HG02973 (cell line): ENCODE measurements around the gene SLC39A11.
"Not testable (repeated sequence)": the region's sequence is repeated elsewhere in the genome, so short reads cannot be mapped to it uniquely, and the experiment has no call there.

ENCODE experiments used
- ATAC-seq: cut with Tn5 transposase; IDR thresholded peaks from one replicate; pipeline ENCODE4 v1.9.1; 2021; ENCODE audit warnings: moderate library complexity; ENCODE audit not compliant: unreplicated experiment

Gene SLC39A11

DNA sequence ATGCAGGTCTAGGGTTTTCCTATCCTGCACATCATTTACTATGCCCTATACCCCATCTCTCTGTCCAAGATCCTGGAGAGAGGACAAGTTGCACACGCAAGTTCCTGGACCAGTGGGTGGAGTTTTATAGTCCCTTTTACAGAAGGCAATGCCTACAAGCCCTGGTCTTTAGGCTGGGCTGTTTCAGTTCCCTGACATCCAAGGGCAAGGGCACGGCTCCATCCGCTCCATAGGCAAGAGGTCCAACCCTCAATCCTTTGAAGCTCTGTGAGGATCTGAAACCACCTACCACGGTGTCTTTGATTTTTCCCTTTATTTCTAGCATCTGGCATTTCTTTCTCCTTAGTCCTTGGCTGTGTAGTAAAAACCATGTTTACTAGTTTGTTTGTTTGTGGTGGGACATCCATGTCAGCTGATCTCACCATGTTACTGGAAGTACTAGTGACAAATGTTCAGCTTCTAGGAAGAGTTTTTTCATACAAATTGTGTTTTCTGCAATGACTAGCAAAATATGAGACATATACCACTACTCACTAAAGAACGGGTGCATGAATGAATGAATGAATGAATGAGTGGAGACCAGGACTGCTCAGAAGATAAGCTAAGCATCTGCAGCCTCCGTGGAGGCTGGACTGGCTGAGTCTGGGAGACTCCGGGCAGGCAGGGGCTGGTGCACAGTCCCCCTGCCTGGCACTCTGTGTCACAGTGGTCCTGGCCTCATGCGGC, 359.4 kb downstream of the SLC39A11 start:
- ATAC-seq, result no peak

DNA sequence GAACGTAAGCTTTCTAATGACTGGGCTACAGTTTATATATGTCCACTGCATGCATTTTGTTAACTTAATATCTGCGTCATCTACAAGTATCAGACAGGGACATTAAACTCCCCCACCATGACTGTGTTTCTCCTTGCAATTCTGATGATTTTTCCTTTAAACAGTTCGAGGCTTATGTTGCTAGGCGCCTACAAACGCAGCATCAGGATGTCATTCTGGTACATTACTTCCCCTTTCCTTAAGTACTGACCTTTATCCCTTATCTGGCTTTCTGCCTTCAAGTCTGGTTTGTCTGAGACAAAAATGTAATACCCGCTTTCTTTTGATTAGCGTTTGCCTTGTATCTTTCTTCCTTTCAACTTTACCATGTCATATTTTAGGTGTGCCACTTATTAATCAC, 362.4 kb downstream of the SLC39A11 start:
- no peak for ATAC-seq

DNA sequence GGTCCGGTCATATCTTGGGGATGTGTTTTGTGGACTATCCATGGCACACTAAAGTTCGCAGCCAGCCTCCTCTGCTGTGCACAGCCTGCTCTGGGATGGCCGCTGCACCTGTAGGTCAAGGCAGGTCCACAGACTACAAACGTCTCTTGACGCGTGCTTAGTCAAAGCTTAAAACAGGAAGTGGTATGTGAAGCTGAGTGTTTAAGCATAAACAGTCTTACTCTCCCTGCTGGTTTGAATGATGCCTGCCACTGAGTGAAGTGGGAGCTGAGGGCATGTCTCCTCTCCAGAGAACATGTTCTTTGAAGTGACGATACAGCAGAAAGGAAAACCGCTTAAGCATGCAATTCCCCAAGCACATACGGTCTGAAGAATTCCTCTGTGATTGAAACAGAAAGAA, 365.6 kb downstream of the SLC39A11 start:
- ATAC-seq, result peak; percentile 93

DNA sequence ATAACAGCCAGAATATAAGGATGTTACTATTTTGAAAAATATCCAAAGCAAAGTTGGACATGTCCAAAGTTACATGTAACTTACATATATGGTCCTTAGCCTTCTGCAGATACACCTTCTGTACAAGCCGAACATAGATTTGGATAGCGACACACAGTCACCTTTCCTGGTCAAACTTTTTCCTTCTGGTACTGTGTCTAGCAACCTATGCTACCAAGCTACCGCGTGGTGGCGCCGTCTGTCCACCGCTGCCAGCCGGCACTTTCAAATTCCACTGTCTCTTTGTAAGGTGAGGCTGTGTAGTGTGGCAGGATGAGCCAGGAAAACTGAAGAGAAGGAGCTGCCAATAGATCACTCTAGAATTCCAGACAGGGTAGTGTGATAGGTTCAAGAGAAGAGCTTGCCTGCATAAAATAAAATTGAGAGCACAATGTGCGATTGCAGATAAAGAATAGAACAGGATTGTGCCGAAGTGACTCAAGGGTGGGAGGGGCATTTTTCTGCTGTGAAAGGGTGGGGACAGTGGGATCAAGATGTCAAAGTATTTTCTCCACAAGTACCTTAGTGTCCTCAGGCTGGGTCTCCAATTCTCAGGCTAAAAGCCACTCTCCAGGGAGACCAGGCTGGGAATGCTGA, 366.9 kb downstream of the SLC39A11 start:
- no peak for ATAC-seq

DNA sequence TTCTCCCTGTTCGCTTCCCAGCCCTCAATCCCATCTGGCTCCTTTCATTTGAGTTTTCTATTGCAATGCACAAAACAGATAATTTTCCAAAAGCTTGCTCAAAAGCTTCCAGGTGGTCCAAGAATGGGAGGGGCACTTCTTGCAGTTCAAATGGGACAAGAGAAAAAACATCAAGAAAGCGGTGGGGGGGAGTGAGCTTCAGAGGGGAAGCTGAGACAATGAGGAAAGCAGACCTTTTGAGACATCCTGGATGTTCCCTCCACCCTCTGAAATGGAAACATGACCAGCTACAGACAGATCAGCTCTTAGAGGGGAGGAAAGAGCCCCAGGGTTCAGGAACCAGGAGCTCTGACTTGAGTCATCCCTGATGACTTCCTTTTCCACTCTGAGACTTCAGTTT, 368.2 kb downstream of the SLC39A11 start:
- no peak for ATAC-seq

DNA sequence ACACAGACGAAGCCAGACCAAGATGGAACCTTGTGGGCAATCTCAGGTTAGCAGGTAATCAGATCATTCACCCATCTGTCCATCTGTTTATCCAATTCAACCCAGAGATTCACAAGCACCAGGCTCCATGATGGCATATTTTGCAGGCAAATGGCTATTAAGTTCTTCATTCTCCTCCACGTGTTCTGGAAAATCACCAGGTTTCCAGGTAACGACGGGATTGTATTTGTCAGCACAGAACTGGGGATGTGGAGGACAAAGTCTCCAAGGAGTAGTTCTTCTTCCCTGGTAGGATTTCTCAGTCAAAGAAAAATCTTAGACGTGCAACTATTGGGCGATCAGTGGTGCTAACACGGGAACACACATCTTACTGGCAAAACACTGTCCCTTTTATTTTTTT, 368.8 kb downstream of the SLC39A11 start:
- ATAC-seq, result no peak

DNA sequence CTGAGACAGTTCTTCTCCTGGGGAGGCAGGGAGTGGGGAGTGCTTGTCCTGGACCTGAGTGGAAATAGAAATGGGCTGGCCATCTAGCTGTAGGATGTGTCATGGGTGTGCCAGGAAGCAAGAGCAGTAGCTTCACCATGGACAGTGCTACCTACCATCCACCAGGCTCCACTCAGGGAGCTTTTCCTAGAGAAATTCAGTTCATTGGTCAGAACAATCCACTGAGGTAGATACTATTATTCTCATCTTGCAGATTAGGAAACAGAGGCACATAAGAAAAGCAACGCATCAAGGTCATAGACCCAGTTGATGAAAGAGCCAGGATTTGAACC, 372.0 kb downstream of the SLC39A11 start:
- ATAC-seq, result no peak

DNA sequence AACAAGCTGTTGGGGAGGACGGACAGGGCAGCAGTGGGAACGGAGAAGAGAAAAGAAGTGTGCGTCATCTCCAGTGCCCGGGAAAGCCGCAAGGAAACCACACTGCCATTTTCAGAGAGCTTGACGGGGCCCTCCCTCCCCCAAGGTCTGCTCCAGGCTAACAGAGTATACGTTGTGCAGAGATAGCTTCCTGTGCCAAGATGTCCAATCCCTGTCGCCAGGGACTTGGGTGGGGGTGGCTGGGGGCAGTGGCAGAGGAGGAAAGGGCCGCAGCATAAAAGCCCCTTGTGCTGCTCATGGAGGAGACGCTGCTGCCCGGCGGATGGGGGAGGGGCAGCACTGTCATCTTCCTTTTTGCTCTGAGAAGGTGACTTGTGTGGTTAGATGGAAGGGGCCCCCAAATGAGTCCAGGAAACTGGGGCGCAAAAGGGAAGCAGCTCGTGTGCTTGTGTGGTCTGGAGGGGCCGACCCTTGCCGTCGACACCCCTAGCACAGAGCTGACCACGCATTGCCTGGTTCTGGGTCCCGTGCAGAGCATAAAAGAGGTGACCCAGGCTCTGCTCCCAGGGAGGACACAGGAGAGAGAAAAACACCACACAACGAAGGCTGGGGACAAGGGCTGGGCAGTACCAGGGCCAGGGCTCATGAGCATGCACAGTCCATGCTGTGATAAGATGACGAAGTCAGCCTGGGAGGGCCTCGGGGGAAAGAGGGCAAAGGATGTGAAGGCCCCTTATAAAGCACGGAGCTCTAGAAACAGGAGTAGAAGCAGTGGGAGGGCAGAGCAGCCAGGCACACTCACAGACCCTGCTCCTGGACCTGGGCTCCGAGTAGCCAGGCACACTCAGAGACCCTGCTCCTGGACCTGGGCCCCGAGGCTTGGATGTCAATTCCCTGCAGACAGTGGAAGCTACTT, 372.7 kb downstream of the SLC39A11 start:
- no peak for ATAC-seq

DNA sequence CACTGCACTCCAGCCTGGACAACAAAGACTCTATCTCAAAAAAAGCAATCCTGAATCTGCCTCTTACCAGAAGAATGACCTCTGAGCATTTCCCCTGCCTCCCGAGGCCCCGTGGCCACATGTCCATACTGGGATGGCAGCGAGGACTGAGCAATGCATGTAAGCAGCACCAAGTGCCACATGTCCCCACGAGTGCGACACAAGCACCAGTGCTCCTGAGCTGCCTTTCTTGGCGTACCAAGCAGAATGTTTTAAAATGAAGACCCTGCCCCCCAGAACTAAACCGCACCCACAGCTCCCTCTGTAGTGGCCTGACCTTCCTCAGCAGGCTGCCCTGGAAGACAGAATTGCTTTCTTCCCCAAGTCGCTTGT, 373.3 kb downstream of the SLC39A11 start:
- ATAC-seq, result no peak

DNA sequence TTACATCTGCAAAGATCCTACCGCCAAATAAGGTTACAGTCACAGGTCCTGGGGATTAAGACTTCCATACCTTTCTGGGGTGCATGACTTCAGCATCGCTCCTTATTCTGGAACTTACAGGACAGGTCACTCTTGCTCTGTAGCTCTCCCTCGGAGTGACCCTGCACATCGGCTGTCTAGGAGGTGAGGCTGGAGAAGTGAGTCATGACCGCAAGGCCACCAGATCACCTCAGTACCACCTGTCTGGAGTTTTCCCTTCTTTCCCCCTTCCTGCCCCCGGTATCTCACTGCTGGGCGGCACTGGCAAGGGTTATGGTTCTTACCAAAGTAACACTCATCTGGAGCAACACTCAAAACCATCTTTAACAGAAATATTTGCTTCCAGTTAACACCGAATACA, 374.8 kb downstream of the SLC39A11 start:
- no peak for ATAC-seq

DNA sequence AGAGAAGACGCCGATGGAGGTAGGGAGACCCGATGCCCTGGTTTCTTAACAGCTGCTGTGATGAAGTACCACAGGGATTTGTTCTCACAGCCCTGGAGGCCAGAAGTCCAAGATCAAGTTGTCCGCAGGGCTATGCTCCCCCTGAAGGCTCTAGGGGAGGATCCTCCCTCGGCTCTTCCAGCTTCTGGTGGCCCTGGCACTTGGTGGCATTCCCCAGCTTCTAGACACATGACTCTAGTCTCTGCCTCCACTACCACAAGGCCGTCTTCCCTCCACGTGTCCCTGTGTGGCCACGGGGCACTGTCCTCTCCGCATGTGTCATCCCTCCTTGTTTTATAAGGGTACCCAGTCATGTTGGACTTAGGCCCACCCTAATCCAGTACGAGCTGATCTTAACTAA, 375.2 kb downstream of the SLC39A11 start:
- no peak for ATAC-seq

DNA sequence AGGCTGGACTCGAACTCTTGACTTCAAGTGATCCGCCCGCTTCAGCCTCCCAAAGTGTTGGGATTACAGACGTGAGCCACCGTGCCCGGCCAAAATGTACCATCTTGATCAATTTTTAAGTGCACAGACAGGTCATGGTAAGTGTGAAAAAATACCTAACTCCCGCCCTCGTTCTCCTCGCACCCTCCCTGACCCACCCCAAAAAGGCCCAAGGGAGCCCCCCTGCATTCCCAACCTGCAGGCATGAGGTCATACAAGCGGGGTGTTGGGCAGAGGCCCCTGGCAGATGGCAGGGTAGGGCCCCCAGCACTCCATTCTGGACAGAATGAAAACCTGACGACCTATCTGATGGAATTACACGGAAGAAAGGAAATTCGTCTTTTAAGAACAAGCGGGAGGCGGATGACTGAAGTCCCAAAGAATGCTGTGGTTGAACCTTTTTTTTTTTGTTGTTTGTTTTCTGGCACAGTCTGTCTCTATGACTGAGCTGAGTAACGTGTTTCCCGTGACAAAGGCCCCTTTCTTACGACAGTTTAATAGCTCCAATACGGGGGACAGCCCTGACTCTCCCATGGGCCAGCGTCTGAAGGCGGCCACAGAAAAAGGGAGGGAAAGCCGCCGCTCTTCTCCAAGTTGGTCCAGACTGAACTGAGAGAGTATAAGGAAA, 376.4 kb downstream of the SLC39A11 start:
- no peak for ATAC-seq

DNA sequence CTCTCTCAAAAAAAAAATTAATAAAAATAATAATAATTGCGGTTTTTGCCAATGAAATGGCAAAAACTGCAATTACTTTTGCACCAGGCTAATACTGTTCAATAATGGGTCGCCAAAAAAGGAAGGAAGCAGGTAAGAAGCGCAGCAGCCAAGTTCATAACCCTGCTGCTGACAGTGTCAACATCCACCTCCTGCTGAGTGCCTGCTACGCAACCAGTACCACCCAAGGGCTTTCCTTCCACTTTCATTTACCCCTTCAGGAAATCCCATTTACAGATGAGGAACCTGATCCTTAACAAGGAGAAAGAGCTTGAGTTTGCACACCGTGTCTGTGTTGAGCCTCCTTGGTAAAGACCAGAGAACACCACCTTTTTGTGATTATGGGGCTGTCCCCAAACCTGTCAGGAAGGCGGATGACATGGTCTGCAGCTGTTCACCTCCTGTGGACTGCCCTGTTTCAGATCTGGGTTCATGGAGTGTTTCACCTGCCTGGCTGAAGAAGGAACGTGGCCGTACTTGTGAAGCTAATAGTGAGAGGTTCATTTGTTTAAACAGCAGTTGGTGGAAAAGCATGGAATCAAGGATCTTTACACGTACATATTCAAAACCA, 378.0 kb downstream of the SLC39A11 start:
- no peak for ATAC-seq

DNA sequence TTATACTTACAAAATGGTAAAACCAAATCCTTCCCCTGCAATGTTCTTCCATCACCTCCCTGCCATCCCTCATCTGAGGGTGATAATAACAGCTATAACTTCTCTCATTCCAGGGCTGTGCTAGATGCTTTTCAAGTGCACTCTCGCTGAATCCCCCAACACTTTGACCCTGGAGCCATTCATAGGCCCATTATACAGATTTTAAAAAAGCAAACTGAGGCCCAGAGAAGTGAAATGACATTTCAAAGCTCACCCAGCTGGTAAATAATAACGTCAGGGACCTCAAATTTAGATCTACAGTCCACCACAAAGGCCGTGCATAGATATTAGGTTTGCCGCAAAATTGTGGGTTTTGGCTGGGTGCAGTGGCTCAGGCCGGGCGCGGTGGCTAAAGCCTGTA, 378.8 kb downstream of the SLC39A11 start:
- no peak for ATAC-seq

DNA sequence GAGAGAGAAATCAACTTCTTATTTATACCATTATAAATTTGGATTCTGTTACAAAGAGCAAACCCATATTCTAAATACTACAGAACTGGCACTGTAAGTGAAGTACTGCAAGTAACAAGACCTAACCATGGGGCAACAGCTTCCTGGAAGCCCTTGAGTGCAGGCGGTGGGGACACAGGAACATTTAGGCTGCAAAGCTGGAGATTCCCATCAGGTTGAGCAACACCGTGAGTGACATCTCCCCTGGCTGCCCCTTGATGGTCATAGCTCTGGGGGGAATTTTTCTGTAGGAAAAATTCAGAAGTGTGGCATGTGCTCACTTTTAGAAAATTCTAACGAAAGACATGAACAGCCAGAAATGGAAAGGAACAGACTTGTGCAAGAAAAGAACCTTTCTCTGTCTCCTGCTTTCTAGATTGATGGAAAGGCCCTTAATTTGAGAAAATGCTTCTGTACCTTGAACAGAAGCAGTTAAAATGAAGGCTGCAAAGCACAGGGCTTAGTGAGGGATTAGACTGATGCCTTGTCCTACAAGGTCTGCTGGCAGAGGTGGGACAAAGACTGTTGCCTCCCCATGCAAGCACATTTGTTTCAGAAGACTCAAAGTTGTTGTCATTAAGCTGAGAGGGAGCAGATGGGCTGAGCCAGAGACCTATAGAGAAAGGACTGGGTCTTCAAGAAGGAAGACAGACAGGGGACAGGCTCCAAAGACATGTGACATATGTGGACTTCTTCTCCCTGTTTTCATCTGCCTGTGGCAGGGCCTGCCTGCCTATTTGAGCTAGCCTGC, 380.8 kb downstream of the SLC39A11 start:
- no peak for ATAC-seq

DNA sequence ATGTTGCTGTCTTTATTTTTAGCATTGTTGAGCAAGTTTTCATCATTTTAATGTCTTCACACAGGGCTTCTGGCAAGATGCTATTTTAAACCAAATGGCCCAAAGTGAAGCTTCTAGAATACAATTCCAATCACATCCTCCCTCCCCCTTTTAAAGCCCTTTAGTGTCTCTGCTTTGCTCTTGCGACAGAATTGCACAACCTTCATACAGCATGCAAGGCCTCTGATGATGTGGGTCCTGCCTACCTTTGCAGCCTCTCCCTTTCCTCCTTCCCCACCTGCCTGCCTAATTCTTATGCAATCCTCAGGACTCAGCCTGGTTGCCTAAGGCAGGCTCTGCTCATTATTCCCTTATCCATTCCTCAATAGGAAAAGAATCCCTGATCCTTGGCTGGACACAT, 381.7 kb downstream of the SLC39A11 start:
- ATAC-seq, result no peak

DNA sequence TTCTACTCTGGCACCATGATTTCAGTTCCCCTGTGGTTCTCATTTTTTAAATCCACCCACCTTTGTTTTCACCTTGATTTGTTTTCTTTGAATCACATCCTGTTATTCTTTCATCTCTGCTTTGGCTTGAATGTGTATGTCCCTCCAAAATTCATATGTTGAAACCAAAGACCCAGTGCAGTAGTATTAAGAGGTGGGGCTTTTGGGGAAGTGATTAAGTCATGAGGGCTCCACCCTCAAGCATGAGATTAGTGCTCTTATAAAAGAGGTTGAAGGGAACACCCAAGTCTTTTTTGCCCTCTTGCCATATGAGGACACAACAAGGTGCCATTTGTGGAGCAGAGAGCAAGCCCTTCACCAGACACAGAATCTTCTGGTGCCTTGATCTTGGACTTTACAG, 382.3 kb downstream of the SLC39A11 start:
- ATAC-seq, result no peak

DNA sequence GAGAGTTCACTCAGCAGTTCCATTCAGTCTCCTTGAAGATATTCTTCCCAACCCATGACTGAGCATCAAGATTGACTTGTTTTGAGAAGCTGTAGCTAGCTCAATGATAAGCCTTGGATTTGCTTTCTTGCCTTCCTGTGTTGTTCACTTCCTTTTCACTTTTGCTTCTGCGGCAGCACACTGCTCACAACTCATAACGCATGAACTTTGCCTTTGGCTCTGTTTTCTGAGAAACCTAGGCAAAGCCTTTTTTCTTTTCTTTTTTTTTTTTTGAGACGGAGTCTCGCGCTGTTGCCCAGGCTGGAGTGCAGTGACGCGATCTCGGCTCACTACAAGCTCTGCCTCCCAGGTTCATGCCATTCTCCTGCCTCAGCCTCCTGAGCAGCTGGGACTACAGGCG, 383.8 kb downstream of the SLC39A11 start:
- ATAC-seq, result not testable (repeated sequence)

DNA sequence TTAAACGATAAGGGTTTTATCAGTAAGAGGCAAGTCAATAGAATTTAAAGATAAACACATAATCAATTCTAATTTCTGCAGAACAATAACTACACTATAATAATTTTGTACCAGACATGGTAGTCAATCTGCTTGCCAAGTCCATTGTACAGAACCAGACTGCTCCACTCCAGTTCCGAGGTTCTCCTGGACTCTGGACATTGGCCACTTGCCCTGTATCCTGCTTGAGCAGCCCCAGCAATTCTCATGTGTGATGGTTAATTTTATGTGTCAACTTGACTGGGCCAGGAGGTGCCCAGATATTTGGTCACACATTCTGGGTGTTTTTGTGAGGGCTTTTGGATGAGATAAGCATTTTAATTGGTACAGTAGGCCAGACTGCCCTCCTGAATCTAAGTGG, 384.6 kb downstream of the SLC39A11 start:
- ATAC-seq, result no peak

DNA sequence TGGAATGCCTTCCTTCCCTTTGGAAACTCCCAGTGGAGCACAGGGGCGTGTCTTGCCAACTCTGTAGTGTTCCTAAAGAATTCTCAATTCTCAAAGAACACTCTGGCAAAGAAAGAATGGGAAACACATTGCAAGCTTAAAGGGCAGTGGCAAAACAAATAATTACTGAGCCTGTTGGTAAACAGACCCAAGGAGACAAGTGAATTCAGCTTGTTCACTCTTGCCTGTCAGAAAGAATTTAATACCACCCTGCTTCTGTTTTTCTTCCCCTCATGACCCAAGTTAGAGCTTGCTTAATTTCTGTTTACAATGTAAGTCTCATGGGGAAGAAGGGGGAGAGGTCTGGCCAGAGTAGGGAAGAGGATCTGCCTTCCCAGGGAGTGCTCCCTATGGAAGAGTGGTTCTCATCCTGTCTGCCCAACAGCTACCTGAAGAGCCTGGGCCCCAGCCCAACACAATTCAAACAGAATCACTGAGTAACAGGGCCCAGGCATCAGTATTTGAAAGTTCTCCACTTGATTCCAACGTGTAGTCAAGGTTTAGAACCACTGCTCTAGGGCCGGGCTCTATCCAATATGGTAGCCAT, 386.0 kb downstream of the SLC39A11 start:
- peak; percentile 11 for ATAC-seq
